Astrocyte of the cerebellum (primary cell): ENCODE data around the gene STYX.

Experiments
- DNase-seq: peaks from one replicate; pipeline ENCODE4 v3.0.0-alpha.2; 2011; ENCODE audit warnings: low read depth
- H3K4me3 ChIP-seq: 2 replicates; pipeline ENCODE4 v1.5.1; 2011; ENCODE audit warnings: mild to moderate bottlenecking, low read depth, low read length, moderate library complexity
- in situ Hi-C: cut with HindIII; loops from 2 replicates; pipeline ENCODE4 v1.10.0; 2017; ENCODE audit warnings: low sequenced_read_pairs
- TF ChIP-seq, protein P1 (sequence below): IDR thresholded peaks from 2 replicates; pipeline ENCODE4 v1.5.1; 2012; ENCODE audit warnings: low read length, low read depth, moderate library complexity, mild to moderate bottlenecking; ENCODE audit errors: missing control alignments

Gene STYX

DNA sequence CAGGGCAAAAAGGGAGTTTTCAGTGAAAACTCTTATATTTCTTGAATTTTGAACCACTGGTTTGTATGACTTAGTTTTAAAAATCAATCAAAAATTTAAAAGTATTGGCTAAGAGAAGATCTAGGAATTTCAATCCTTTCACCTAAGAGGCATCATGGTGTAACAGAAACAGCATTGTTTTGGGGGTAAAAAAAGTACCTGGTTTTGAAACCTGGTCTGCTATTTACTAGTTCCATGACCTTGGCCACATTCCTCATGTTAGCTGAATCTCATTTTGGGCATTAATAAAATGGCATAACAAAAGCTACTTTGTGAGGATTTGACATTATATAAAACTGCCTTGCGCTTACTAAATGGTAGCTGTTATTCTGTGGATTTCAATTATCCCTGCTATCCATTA is 78.1 kb downstream of the STYX start:
- no peak for DNase-seq
- no peak overlapping the region for H3K4me3 ChIP-seq
- in situ Hi-C loops, result no loop called here
- TF ChIP-seq, protein P1, sequence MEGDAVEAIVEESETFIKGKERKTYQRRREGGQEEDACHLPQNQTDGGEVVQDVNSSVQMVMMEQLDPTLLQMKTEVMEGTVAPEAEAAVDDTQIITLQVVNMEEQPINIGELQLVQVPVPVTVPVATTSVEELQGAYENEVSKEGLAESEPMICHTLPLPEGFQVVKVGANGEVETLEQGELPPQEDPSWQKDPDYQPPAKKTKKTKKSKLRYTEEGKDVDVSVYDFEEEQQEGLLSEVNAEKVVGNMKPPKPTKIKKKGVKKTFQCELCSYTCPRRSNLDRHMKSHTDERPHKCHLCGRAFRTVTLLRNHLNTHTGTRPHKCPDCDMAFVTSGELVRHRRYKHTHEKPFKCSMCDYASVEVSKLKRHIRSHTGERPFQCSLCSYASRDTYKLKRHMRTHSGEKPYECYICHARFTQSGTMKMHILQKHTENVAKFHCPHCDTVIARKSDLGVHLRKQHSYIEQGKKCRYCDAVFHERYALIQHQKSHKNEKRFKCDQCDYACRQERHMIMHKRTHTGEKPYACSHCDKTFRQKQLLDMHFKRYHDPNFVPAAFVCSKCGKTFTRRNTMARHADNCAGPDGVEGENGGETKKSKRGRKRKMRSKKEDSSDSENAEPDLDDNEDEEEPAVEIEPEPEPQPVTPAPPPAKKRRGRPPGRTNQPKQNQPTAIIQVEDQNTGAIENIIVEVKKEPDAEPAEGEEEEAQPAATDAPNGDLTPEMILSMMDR, result no peak

DNA sequence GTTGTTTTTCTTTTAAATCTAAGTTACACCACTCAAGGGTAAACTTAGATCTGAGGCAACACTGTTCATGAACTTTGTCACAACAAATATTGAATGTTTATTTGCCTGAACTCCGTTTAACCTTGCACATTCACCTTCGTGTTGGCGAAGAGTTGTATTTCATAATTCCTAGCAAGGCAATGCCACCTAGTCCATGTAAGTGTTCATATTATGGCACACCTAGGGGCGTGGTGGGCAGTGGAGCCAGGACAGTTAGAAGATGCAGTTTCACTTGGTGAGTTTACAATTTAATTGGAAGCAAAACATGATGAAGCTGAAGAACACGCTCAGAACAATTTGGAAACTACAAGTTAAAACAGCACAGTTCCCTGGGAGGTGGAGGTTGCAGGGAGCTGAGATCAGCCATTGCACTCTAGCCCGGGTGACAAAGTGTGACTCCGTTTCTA is 91.9 kb downstream of the STYX start:
- TF ChIP-seq, protein P1, result no peak
- H3K4me3 ChIP-seq, result no peak overlapping the region
- DNase-seq, result no peak
- in situ Hi-C loops, result no loop called here

DNA sequence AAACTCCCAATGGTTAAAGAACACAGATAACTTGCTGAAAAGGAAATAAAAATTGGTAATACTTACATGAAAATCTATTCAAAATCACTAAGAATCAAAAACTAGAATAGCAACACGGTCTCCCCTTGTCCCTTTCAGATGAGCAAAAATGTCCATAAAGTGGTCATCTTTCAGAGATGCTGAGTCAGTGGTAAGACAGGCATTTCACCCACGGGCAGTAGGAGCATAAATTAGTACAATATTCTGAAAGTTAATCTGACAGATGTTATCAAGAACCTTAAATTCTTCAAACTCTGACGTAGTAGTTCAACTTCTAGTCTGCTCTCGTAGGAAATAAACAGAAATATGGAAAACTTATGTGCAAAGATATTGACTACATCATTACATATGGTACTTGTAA is 94.5 kb downstream of the STYX start:
- DNase-seq, result no peak
- no peak overlapping the region for H3K4me3 ChIP-seq
- TF ChIP-seq, protein P1, result no peak
- in situ Hi-C loops, result no loop called here
